K562 (cell line): ENCODE measurements around the gene C1orf122.

ENCODE experiments used
- BRCA1 ChIP-seq, 2 experiments: fragments of 450-650 bp in 1 of 2; sonication (generic) in 1 of 2; formaldehyde crosslinking in 1 of 2; IDR thresholded peaks; 2 replicates each; pipeline versions ENCODE4 v1.5.0 to v1.6.1; 2017 to 2020; ENCODE audit warnings: mild to moderate bottlenecking in 1 of 2, missing genetic modification reagents in 1 of 2
- HMG20A ChIP-seq: fragments of 450-650 bp; formaldehyde crosslinking; conservative IDR thresholded peaks from 2 replicates; pipeline ENCODE4 v1.4.0; 2020; ENCODE audit warnings: mild to moderate bottlenecking, mixed read lengths
- NFIC ChIP-seq: fragments of 450-650 bp; IDR thresholded peaks from 2 replicates; pipeline ENCODE4 v1.6.1; 2017; ENCODE audit warnings: mild to moderate bottlenecking, inconsistent platforms
- PTTG1 ChIP-seq: fragments of 450-650 bp; IDR thresholded peaks from 2 replicates; pipeline ENCODE4 v1.6.1; 2016; ENCODE audit warnings: low read depth, mild to moderate bottlenecking, missing genetic modification characterization, missing compliant biosample characterization
- ZFX ChIP-seq: sonication (generic); formaldehyde crosslinking; IDR thresholded peaks from 2 replicates; pipeline ENCODE4 v1.8.0; 2022; ENCODE audit warnings: mild to moderate bottlenecking, missing genetic modification reagents, moderate library complexity
- ZKSCAN3 ChIP-seq: fragments of 250-450 bp; sonication (Bioruptor Pico); IDR thresholded peaks from 2 replicates; pipeline ENCODE4 v1.4.0; 2020
- ZNF24 ChIP-seq: fragments of 450-650 bp; IDR thresholded peaks from 2 replicates; pipeline ENCODE4 v1.6.1; 2016
- TF ChIP-seq, protein P1 (sequence below): fragments of 450-650 bp; formaldehyde crosslinking; IDR thresholded peaks from 2 replicates; pipeline ENCODE4 v1.4.0; 2020; ENCODE audit warnings: mild to moderate bottlenecking, mixed read lengths
- TF ChIP-seq, protein P2 (sequence below): sonication (generic); formaldehyde crosslinking; IDR thresholded peaks from 2 replicates; pipeline ENCODE4 v1.8.1; 2023; ENCODE audit warnings: mild to moderate bottlenecking, missing genetic modification reagents
- TF ChIP-seq, protein P3 (sequence below): sonication (generic); formaldehyde crosslinking; IDR thresholded peaks from 2 replicates; pipeline ENCODE4 v1.8.1; 2022; ENCODE audit warnings: missing genetic modification reagents

DNA sequence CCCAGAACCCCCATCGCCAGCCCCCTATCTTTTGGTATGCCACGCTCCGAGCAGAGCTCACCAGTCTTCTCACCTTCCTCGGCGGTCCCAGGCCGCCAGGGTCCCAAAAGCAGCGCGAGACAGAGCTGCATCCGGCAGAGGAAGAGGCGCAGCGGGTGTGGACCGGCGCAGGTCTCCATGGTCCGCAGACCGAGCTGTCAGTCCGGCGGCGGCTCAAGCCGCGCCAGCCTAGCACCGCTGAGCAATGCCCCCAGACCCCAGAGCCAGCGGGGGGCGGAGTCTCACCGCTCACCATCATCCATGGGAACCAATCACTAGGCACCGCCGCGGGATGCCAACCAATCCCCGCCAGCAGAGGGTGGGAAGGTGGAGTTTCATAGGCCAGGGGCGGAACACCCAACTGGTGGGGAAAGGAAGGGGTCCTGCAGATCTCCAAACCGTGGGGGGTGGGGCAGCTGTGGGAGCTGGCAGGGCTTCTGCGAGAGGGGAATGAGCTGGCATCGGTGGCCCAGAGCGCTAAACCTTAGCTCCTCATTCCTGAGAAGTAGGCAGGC, 42.6 kb upstream of the C1orf122 start, which contains the start of gene EPHA10:
- TF ChIP-seq PTTG1 (tag) (no peak), BRCA1 (IDR thresholded peaks at IDR 0.05) (no peak), BRCA1 (CRISPR knock-in tag; IDR thresholded peaks at IDR 0.05) (no peak), HMG20A (CRISPR knock-in tag) (no peak), ZNF24 (no peak), ZFX (CRISPR knock-in tag) (no peak), ZKSCAN3 (CRISPR knock-in tag) (no peak), NFIC (no peak)
- TF ChIP-seq, protein P1, sequence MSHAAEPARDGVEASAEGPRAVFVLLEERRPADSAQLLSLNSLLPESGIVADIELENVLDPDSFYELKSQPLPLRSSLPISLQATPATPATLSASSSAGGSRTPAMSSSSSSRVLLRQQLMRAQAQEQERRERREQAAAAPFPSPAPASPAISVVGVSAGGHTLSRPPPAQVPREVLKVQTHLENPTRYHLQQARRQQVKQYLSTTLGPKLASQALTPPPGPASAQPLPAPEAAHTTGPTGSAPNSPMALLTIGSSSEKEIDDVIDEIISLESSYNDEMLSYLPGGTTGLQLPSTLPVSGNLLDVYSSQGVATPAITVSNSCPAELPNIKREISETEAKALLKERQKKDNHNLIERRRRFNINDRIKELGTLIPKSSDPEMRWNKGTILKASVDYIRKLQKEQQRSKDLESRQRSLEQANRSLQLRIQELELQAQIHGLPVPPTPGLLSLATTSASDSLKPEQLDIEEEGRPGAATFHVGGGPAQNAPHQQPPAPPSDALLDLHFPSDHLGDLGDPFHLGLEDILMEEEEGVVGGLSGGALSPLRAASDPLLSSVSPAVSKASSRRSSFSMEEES (CRISPR knock-in tag): no peak
- TF ChIP-seq, protein P2, sequence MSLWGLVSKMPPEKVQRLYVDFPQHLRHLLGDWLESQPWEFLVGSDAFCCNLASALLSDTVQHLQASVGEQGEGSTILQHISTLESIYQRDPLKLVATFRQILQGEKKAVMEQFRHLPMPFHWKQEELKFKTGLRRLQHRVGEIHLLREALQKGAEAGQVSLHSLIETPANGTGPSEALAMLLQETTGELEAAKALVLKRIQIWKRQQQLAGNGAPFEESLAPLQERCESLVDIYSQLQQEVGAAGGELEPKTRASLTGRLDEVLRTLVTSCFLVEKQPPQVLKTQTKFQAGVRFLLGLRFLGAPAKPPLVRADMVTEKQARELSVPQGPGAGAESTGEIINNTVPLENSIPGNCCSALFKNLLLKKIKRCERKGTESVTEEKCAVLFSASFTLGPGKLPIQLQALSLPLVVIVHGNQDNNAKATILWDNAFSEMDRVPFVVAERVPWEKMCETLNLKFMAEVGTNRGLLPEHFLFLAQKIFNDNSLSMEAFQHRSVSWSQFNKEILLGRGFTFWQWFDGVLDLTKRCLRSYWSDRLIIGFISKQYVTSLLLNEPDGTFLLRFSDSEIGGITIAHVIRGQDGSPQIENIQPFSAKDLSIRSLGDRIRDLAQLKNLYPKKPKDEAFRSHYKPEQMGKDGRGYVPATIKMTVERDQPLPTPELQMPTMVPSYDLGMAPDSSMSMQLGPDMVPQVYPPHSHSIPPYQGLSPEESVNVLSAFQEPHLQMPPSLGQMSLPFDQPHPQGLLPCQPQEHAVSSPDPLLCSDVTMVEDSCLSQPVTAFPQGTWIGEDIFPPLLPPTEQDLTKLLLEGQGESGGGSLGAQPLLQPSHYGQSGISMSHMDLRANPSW (CRISPR knock-in tag): no peak
- TF ChIP-seq, protein P3, sequence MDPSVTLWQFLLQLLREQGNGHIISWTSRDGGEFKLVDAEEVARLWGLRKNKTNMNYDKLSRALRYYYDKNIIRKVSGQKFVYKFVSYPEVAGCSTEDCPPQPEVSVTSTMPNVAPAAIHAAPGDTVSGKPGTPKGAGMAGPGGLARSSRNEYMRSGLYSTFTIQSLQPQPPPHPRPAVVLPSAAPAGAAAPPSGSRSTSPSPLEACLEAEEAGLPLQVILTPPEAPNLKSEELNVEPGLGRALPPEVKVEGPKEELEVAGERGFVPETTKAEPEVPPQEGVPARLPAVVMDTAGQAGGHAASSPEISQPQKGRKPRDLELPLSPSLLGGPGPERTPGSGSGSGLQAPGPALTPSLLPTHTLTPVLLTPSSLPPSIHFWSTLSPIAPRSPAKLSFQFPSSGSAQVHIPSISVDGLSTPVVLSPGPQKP (CRISPR knock-in tag): no peak
